Transverse colon (tissue), 4 donors: ENCODE data around the gene NUCB1.

ENCODE experiments used
- EP300 ChIP-seq: sonication (generic); formaldehyde crosslinking; IDR thresholded peaks from one replicate; pipeline ENCODE4 v1.6.1; 2017; ENCODE audit warnings: antibody characterized with exemption, low read depth
- POLR2AphosphoS5 ChIP-seq, 3 donors: sonication (generic); formaldehyde crosslinking; IDR thresholded peaks; one replicate each; pipeline ENCODE4 v1.6.1; 2016; ENCODE audit warnings: antibody characterized with exemption in 3 of 3
- TF ChIP-seq, protein P1 (sequence below), 5 experiments: fragments of 200-600 bp in 3 of 5; fragments of 450-650 bp in 2 of 5; sonication (generic) in 3 of 5; IDR thresholded peaks; 1 replicate in 2 of 5; 2 replicates in 3 of 5; pipeline ENCODE4 v1.5.1; 2016 to 2017; ENCODE audit warnings: antibody characterized with exemption in 5 of 5, inconsistent platforms in 3 of 5, mild to moderate bottlenecking in 2 of 5, moderate library complexity in 1 of 5

DNA sequence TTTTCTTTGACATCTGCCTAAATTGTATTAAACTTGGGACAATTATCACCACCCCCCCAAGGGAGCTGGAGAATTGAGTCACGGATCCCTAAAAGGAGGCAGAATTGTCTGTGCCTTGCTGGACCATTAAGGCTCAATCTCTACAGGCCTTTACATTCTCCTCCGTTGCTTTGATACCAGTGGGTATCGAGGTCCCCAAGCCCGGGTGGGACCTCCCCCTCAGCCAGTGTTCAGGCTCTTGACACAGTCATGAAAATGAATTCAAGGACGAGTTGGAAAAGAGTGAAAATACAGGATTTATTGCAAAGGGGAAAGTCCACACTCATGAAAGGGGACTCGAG, 22.3 kb upstream of the NUCB1 start:
- no peak for TF ChIP-seq POLR2AphosphoS5 (IDR thresholded peaks at IDR 0.05)
- TF ChIP-seq, protein P1, sequence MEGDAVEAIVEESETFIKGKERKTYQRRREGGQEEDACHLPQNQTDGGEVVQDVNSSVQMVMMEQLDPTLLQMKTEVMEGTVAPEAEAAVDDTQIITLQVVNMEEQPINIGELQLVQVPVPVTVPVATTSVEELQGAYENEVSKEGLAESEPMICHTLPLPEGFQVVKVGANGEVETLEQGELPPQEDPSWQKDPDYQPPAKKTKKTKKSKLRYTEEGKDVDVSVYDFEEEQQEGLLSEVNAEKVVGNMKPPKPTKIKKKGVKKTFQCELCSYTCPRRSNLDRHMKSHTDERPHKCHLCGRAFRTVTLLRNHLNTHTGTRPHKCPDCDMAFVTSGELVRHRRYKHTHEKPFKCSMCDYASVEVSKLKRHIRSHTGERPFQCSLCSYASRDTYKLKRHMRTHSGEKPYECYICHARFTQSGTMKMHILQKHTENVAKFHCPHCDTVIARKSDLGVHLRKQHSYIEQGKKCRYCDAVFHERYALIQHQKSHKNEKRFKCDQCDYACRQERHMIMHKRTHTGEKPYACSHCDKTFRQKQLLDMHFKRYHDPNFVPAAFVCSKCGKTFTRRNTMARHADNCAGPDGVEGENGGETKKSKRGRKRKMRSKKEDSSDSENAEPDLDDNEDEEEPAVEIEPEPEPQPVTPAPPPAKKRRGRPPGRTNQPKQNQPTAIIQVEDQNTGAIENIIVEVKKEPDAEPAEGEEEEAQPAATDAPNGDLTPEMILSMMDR (IDR thresholded peaks at IDR 0.05): no peak
- TF ChIP-seq EP300: no peak
